Stimulated activated naive CD8-positive, alpha-beta T cell treated with anti-CD3 and anti-CD28 coated beads, Interleukin-15, Interleukin-2, amounts not matched to agents 100 U/mL and 50 U/mL, for 24 hours (primary cell): Measurements from ENCODE around the gene CNOT4.

ENCODE experiments used
- ATAC-seq: fragments of 150-1000 bp; cut with Tn5 transposase; one replicate; pipeline ENCODE4 v1.10.0; 2021
- DNase-seq: peaks from one replicate; pipeline ENCODE4 v3.0.0; 2021

Gene CNOT4, protein sequence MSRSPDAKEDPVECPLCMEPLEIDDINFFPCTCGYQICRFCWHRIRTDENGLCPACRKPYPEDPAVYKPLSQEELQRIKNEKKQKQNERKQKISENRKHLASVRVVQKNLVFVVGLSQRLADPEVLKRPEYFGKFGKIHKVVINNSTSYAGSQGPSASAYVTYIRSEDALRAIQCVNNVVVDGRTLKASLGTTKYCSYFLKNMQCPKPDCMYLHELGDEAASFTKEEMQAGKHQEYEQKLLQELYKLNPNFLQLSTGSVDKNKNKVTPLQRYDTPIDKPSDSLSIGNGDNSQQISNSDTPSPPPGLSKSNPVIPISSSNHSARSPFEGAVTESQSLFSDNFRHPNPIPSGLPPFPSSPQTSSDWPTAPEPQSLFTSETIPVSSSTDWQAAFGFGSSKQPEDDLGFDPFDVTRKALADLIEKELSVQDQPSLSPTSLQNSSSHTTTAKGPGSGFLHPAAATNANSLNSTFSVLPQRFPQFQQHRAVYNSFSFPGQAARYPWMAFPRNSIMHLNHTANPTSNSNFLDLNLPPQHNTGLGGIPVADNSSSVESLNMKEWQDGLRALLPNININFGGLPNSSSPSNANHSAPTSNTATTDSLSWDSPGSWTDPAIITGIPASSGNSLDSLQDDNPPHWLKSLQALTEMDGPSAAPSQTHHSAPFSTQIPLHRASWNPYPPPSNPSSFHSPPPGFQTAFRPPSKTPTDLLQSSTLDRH

DNA sequence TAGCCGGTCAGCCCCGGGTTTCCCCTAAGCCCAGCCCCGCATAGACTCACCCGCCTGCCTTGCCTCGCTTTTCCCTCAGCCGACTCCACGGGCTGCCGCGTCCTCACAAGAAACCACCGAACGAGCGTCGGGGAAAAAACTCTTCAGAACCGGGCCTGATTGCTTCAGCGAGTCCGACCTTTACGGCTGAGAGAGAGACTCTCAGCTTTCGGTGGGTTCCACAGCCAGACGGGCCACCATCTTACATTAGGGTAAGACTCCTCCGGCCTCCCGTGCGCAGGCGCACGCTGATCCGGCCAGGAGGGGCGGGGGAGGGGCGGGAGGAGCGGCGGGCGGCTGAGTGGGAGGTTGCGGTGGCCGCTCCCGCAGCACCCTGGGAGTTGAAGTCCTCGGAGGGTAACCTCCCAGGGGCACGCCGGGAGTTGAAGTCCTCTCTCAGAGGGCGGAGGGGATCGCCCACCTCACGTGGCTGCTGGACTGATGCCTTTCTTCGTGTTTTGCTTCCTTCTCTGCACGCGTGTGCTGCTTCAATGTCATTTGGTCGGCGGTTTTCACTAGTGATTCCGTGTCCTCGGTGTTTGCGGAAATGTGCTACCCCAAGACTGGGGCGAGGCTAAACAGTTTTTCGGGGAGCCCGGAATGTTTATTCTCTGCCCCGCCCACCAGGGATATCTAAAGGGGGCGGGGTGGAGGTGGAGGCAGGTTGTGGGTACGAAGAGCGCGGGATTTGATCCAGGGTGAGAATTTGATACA, at the start of gene CNOT4:
Gene CNOT4 (minus strand): TSS at position 264 of the 753 bp plus-strand sequence. CDS start 71,771 bp downstream, outside the sequence.
- DNase-seq: peak; percentile 96
- ATAC-seq: peak; percentile 97

DNA sequence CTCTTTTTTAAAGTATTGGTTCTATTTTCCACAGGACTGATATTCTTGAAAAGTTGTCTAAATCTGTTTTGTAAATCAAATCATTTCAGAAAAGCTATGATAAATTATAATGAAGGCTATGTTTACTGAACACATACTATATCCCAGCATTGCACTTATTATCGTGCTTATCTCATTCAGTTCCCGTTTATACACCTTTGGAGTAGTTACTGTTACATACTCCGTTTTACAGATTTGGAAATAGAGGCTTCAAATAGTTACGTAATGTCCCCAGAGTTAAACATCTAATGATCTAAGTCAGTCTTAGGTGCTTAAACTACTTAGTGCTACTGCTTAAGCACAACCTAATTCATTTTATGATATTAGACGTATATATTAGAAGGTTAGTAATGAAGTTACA, 49.0 kb upstream of the CNOT4 start:
- DNase-seq (no peak), ATAC-seq (no peak)

DNA sequence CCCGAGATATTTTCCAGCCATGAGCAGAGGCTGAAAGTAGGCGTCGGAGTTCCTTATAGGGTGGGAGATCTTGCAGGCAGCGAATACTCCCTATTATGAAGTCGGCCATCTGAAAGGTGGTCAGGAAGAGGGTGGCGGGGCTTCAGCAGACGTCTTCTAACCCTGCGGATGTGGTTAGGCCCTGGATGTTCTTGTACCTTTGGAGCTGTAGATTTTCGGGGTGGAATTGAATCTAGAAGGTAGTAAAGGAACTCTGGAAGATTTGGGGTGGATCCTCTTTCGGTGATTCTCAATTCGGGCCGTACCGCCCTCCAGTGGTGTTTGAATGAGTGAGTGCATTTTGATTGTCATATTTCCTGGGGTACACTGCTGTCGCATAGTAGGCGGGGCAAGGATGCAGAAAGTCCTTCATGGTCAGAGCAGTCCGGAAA, 48.5 kb upstream of the CNOT4 start:
- peak; percentile 66 for ATAC-seq
- DNase-seq: peak; percentile 68

DNA sequence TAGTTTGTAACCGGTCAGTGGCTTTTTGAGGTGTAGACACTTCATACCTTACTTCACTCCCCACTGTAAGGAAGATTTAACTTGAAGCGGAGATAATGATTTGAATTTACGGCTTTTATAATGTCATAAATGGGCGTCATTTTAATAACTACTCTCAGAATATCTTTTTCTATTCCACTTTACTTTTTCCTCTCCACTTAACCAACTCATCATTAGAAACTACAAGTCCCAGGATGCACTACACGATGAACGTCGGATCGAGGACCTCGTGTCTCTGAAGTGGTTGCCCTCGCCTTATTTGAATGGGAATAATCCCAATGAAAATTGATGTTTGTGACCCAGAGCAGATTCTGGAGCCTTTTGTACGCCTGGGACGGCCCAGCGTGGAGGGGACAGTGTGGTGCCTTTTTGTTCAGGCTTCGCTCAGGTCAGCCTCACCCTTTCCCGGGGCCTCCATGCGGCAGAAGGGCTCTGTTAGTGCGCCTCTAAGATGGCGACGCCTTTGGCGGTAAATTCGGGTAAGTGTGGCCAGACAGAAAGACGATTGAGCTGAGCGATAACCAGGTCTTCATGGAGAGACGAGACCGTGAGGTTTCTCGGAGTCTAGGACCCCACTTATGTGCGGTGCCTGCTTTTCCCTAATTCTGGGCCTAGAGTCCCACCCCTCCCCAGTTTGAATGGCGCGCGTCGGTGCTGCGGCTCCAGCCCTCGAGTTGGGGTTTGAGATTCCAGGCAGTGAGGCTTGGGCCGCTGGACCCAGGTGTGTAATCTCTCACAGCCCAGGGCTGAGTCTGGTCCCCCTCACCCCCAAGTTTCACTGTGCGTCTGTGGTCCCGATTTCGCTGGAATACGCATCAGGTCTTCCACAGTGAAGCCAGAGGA, 47.8 kb upstream of the CNOT4 start, which contains the start of gene NUP205:
Gene NUP205 (plus strand): TSS at position 463 of the 882 bp plus-strand sequence. CDS start 28 bp downstream, at position 491.
- DNase-seq (peak; percentile 73), ATAC-seq (peak; percentile 83)

DNA sequence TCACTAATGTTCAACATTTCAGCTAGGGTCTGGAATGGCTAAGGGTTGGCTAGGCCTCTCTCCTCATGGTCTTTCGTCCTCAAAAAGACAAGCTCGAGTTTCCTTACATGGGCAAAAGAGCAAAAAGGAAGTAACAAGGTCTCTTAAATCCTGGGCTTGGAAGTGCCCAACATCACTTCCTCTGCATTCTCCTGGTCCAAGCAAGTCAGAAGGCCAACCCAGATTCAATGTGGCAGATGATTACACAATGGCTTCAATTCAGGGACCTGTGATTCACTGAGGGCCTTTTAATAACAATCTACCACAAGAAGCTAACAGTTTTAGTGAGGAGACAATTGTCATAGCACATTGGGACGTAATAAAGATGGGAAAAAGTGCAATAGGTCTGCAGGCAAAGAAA, 43.4 kb upstream of the CNOT4 start:
- ATAC-seq (no peak), DNase-seq (no peak)

DNA sequence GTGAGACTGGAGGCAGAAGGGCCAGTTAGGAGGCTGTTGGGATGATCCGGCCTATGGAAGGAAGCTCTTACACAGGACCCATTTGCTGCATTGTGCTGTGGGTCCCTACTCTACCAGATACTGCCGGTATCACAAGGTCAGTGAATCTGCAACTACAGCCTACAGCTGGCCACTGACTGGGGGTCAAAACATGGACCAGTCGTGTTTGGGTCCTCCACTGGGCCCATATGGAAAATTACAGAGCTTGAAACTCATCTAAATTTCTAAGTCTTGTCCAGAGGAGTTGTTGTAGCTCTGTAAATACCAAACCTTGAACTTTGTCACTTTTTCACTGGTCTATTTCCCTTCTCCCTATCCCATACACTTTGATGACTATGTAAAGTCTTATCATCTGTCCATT, 42.2 kb upstream of the CNOT4 start:
- no peak for ATAC-seq
- no peak for DNase-seq

DNA sequence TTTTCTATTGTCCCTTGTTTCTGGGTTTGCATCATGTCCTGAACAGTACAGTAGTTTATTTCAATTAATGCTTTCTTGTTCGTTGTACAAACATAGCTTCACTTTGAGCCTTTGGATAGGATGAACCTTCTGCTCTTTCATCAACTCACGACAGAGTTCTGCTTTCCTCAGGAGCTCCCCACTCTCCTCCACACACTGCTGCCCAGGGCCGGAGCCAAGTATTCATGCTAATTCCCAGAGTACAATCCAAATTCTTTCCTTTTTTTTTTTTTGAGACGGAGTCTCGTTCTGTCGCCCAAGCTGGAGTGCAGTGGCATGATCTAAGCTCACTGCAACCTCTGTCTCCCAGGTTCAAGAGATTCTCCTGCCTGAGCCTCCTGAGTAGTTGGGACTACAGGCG, 40.3 kb upstream of the CNOT4 start:
- DNase-seq (no peak), ATAC-seq (no peak)

DNA sequence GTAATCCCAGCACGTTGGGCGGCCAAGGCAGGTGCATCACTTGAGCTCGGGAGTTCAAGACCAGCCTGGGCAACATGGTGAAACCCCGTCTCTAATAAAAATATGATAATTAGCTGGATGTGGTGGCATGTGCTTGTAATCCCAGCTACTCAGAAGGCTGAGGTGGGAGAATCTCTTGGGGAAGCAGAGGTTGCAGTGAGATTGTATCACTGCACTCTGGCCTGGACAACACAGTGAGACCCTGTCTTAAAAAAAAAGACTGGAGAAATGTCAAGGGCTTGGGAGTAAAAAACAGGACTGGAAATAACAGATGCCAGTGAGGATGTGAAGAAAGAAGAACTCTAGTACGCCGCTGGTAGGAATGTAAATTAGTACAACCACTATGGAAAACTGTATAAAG, 31.1 kb upstream of the CNOT4 start:
- no peak for DNase-seq
- no peak for ATAC-seq

DNA sequence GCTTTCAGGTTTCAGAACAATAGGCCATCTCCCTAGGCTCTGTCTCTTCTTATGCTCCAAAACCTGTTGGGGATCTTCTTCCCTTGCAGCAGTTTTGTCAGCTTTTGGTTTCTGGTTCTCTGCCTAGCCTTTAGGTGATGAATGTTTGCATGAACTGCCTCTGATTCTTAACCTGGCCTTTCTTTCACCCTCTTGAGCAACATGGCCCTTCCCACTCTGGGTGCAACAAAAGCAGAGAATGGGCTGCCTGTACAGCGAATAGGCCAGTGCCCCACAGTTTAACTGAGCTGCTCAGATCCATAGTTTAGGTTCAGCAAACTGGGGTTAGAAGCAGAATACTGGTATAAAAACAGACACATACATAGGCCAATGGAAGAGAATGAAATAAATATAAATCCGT, 29.7 kb upstream of the CNOT4 start:
- ATAC-seq: no peak
- DNase-seq: no peak

DNA sequence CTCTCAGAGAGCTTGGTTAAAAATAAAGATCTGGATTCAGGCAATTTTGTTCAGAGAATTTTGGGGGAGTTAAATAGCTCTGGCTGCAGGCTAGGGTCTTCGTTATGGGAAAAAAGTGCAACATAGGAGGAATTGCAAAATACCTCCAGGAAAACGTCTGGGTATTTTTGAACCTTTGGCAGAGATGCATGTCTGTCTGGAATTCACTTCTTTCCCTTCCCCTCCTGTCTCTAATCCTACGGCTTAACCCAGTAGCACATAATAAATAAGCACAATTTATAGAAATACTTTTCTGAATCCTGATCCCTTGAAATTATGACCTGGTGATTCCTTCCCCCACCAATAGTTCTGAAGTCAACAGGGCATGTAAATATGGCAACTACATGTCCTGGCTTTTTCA, 28.5 kb upstream of the CNOT4 start:
- DNase-seq (no peak), ATAC-seq (no peak)

DNA sequence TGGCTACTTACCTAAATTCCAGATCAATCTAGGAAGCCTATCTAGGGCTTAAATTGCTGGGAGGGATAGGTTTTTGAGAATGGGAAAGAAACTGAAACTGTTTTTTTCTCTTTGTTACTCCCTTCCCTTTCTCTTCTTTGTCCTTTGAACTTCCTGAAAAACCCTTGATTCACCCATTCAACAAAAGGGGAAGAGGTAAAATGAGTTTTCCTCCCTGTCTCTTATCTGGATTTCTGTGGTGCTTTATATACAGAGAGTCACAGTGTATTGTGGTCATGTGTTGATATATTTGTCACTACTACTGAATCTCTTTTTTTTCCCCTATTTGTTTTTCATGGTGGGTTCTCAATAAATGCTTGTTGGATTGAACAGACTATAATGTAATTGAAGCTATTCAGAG, 28.0 kb upstream of the CNOT4 start:
- no peak for ATAC-seq
- no peak for DNase-seq

DNA sequence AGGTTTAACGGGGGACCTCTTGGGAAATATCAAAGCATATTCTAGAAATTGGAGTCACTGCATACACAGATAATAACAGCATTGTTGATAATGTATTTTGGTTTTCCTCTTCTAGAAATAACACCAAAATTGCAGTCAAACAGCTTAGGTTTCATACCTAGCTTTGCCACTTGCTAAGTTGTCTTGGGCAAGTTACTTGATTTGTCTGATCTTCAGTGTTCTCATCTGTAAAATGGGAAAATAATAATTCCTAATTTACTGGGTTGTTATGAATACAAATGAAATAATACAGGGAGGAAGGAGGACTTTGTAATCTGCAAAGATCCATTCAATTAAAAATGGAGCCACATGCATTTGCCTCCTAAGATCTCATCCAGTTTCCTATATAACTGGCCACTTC, 27.6 kb upstream of the CNOT4 start:
- ATAC-seq (no peak), DNase-seq (no peak)

DNA sequence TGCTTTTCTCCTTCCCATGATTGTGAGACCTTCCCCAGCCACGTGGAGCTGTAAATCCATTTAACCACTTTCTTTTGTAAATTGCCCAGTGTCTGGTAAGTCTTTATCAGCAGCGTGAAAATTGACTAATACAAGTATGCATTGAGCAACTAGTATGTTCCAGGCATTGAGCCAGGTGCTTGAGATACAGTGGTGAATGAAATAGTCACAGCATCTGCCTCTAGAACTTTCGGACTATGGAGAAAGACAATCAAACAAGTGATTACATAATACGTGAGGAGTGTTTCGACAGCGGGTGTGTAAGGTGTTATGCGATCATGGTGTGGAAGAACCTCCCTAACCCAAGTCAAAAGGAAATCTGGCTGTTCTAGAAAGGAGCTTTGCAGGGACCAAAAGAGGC, 26.2 kb upstream of the CNOT4 start:
- ATAC-seq (no peak), DNase-seq (no peak)

DNA sequence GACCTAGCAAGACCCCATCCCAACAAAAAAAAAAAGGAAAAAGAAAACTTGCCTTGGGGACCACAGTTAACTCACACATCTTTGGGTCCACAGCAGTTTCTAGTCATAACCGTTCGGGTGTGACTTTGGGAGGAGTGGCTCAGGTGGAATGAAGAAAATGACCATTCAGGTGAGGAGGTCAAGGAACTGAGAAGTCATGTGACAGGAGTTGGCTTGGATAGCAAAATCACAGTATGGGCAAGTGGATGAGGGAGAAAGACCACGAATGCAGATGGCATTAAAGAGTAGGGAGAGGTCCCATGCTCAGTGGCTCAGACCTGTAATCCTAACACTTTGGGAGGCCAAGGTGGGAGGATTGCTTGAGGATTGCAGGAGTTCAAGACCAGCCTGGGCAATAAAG, 17.1 kb upstream of the CNOT4 start:
- no peak for DNase-seq
- ATAC-seq: no peak

DNA sequence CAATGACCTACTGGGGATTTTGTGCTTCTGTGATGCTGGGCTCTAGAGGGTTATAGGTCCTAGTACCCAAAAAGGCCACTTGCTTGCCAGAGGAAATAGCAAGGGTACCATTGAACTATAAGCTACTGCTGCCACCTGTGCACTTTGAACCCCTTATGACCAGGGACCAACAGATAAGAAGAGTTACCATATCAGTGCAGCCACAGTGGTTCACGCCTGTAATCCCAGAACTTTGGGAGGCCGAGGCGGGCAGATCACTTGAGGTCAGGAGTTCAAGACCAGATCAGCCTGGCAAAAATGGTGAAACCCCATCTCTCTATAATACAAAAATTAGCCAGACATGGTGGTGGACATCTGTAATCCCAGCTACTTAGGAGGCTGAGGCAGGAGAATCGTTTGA, 15.5 kb upstream of the CNOT4 start:
- DNase-seq: no peak
- ATAC-seq: no peak

DNA sequence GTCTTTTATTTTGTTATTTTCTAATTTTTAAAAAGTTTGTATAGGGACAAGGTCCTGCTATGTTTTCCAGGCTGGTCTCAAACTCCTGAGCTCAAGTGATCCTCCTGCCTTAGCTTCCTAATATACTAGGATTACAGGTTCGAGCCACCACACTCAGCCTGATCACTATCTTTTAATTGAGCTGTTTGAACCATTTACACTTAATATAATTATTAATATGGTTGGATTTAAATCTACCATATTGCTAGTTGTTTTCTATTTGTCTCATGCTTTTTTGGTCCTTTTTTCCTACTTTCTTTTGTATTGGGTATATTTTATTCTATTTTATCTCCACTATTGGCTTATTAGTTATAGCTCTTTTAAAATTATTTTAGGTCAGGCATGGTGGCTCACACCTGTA, 13.2 kb upstream of the CNOT4 start:
- ATAC-seq: no peak
- no peak for DNase-seq

DNA sequence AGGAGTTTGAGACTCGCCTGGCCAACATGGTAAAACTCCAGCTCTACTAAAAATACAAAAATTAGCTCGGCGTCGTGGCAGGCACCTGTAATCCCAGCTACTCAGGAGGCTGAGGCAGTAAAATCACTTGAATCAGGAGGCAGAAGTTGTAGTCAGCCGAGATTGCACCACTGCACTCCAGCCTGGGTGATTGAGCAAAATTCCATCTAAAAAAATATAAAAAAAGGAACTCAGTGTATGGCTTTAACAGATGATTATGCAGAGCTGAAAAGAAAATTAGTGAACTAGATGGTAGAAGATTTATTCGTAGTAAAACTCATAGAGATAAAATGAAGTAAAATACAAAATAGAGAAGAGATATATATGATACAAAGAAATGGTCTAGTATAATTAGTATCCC, 12.6 kb upstream of the CNOT4 start:
- no peak for DNase-seq
- ATAC-seq: no peak

DNA sequence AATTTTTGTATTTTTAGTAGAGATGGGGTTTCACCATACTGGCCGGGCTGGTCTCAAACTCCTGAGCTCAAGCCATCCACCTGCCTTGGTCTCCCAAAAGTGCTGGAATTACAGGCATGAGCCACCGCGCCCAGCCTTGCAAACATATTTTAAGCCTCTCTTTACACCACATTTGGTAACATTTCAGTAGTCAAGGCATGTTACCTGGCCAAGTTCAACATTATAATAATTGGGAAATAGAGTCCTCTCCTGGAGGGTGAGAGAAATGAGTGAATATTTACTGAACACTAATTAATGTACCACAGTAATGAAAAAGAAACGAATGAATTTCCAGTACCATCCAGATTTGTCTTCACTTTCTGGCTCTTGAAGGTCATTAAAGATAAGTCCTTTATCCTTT, 10.0 kb upstream of the CNOT4 start:
- no peak for ATAC-seq
- DNase-seq: no peak

DNA sequence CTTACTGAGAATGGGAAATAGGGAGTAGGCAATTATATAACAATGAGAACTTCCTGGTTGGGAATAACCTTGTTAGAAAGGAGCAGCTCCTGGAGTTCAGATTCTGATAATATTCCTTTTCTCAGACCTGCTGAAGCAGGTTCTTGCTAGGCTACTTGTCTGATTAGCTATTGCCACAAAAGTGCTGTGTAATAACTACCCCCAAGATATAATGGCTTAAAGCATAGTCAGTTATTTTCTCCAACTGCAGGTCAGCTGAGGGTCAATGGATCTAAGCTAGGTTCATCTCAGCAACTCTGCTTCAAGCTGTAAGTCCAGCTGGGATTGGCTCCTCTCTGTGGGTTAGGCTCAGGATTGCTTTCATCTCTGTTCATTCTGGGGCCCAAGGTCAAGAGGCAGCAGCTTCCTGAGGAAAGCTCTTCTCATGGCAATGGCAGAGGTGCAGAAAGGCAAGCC, 9.4 kb upstream of the CNOT4 start:
- DNase-seq: no peak
- no peak for ATAC-seq

DNA sequence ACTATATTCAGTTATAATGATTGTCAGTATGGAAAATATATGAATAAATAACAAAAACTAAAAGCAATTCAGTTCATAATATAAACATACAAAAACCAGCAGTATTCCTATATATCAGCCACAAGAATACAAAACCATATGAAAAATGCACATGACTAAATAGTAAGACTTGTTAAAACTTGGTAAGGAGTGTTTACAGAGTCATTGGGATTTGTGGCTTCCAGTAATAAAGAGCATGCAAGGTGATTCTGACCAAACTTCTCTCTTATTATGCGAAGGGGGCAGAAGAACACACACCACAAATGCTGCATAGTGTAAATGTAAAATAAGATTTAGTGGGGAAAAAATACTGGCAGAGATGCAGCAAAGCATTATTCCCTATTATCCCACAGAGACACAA, 8.8 kb upstream of the CNOT4 start:
- DNase-seq (no peak), ATAC-seq (no peak)

DNA sequence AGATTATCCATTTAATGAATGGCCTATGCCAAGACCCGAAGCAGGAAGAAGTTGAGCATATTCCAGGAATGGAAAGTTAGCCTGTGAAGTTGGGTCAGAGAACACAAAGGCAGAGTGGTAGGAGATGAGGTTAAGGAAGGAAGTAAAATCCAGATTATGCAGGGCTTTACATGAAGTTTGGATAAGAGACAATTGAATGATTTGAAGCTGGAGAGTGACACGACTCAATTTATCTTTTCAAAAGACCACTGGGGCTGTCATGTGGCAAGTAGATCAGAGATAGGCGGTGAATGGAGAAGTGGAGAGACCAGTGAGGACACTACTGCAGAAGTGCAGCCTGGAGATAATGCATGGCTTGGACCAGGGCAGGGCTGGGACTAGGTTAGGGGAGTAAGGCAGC, 7.2 kb upstream of the CNOT4 start:
- DNase-seq (no peak), ATAC-seq (no peak)

DNA sequence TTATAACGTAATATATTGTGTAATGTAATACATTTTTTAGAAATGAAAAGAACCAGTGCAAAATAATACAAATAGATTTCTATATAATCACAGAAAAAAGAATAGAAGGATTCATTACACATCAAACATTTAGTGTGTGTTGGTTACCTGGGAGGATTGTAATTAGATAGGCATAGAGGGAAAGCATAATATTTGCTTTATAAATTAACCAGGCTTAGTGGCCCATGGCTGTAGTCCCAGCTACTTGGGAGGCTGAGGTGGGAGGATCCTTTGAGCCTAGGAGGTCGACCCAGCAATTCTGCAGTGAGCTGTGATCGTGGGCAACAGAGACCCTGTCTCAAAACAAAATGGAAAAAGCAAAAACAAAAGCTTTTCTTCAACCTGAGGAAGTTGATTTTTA, 5.0 kb upstream of the CNOT4 start:
- ATAC-seq (no peak), DNase-seq (no peak)
